NCI-H2081 treated with DMSO at 0.1 percent for 48 hours (cell line): ENCODE data around the gene FAM216A.
"Not testable (repeated sequence)": the region's sequence is repeated elsewhere in the genome, so short reads cannot be mapped to it uniquely, and the experiment has no call there.

ENCODE experiments used
- DNase-seq: peaks from one replicate; lab custom pipeline; 2025; lab: John Stamatoyannopoulos, UW

FAM216A gene

DNA sequence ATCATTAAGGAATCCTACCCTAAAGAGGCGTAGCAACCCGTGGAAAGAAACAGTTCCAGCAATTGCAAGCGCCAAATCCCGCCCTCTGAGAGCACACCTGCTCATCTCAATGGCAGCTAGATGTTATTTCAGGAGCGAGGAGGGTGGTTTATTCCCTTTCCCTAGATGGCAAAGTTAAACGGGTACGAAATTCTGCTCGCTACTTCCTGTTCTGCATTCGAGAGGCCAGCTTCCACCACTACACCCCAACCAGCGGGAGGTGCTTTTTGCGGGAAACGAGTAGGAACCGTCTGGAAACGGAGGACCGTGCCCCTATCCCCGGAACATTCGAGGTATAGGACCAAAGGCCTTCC is 32.7 kb downstream of the FAM216A start:
- no peak for DNase-seq

DNA sequence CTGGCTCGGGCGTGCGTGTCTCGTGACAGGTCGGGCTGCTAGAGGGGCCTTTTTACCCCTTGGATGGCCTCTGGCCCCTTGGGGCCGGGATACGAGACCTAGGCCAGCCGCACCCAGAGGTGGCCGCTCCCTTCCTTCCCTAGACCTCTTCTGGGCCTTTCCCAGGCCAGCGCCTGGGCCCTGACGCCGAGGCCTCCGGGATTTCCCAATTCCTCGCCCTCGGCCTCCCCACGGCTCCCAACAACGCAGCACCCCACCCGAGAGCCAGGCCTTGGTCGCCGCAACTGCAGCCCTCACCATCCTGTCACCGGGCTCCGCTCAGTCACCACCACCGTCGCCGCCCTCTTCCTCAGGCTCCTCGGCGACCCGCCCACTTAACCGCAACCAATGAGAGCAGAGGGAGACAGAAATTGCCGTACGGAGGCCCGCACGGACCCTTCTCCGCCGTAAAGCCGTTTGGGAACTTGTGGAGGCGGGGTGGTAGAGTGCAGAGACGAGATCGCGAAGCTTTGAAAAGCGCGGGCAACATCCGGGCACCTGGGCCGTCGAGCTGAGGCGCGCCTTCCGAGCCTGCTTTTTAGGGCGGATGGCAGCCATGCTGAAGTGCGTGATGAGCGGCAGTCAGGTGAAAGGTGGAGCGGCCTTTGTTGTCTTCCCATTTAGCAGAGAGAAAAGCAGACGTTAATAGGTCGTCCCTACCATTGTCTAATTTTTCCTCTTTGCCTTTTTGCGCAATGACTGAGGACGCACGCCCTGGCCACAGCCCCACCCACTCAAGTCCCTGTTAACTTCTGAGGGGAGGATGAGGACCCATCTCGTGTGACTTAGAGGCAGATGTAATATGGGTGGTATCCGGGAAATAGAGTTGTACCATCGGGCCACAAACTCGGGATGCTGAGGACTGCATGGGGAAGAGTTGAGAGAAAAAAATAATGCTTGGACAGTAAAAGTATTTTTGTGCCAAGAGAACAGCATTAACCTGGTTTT is 33.4 kb downstream of the FAM216A start, which contains the start of the genes RAD9B and VPS29:
TSS of gene RAD9B (plus strand) at position 580 of the 987 bp plus-strand sequence. CDS start at position 587, 7 bp downstream.
TSS of gene VPS29 (minus strand) at position 360 of the 987 bp plus-strand sequence. CDS start at position 300, 60 bp downstream.
- peak; percentile 94 for DNase-seq

DNA sequence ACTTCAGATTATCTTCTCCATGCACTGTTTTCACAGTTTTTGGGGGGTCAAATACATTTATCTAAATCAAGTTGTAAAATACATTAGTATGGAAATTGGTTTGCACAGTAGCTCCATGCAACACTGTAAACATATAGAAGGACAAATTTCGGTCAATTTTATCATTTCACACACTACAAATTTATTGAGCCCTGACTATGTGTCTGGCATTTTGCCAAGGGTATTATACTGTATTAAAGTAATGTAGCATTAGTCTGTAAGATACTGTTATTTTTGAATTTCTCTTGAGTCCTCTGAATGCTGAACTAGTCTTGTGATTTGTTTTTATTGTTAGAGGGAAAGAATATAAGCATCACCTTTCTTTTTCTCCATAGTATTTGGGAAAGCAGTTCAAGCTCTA is 34.8 kb downstream of the FAM216A start:
- no peak for DNase-seq

DNA sequence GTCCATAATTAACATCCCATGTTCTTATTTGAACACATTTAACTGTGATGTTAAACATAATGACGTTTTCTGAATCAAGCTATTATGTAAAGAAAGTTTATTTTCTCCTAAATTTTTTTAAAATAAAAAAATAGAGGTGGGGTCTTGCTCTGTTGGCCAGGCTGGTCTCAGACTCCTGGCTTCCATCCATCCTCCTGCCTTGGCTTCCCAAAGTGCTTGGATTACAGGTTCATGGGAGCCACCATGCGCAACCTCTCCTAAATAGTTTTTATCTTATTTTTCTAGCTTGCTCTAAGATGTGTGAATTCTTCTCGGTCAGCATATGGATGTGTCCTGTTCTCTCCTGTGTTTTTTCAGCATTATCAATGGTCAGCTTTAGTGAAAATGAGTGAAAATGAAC is 36.7 kb downstream of the FAM216A start:
- DNase-seq: no peak

DNA sequence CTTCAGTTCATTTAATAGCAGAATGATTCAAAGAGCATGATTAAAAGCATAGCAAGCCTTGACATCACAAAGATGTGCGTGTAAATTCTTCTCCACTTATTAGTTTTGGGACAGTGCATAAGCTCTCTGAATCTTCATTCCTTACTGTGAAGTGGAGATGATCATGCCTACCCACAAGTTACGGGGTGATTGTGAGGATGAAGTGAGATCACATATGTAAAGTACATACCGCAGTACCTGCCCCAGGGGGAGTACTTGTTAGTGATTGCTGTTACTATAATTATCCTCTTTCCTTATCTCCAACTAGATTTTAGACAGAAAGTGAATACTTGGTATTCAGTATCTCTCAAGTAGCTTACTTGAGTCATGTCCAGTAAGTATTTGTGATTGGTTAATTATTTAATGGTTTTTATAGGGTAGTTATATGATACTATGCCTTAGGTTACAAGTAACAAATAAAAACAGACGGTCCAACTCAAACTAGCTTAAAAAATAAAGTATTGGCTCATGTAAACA is 39.5 kb downstream of the FAM216A start:
- no peak for DNase-seq

DNA sequence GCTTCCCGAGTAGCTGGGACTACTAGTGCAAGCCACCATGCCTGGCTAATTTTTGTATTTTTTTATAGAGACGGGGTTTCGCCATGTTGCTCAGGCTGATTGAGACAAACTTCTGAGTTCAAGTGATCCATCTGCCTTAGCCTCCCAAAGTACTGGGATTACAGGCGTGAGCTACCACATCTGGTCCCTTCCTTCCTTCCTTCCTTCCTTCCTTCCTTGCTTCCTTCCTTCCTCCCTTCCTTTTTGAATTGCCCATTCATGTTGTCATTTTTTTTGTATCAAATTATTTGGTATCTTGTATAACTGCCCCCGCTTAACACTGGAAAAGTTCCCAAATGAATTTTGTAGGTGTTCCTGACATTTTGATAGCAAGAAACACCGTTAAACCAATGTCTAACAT is 45.2 kb downstream of the FAM216A start:
- DNase-seq: no peak

DNA sequence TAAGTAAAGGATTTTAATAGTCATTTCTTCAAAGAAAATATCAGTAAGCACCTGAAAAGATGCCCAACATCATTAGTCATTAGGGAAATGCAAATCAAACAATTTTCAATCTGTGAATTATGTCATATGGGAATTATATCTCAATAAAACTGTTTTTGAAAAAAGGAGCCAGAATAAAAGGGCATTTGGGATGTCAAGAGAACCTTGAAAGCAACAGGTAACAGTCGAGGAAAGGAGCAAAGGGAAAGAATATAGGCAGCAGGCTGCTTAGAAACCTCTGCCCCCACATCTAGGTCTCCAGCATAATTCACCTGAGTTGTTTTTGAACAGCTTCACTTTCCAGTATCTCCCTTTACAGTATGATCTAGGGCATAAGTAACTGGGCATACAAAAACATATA is 45.7 kb downstream of the FAM216A start:
- no peak for DNase-seq

DNA sequence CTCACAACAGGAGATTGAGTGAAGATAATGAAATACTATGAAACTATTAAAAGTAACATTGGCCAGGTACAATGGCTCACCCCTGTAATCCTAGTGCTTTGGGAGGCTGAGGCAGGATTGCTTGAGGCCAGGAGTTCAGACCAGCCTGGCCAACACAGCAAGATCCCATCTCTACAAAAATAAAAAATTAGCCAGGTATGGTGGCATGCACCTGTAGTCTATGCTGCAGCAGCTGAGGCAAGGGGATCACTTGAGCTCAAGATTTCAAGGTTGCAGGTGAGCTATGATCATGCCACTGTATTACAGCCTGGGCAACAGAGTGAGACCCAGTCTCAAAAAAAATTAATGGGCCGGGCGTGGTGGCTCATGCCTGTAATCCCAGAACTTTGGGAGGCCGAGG is 48.4 kb downstream of the FAM216A start:
- no peak for DNase-seq

DNA sequence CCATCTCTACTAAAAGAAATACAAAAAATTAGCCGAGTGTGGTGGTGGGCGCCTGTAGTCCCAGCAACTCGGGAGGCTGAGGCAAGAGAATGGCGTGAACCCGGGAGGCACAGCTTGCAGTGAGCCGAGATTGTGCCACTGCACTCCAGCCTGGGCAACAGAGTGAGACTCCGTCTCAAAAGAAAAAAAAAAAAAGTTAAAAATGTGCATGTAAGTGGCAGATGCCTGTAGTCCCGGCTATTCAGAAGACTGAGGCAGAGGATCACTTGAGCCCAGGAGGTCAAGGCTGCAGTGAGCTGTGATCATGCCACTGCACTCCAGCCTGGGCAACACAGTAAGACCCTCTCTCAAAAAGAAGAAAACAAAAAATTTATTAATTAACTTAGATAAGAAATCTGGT is 49.4 kb downstream of the FAM216A start:
- DNase-seq: not testable (repeated sequence)

DNA sequence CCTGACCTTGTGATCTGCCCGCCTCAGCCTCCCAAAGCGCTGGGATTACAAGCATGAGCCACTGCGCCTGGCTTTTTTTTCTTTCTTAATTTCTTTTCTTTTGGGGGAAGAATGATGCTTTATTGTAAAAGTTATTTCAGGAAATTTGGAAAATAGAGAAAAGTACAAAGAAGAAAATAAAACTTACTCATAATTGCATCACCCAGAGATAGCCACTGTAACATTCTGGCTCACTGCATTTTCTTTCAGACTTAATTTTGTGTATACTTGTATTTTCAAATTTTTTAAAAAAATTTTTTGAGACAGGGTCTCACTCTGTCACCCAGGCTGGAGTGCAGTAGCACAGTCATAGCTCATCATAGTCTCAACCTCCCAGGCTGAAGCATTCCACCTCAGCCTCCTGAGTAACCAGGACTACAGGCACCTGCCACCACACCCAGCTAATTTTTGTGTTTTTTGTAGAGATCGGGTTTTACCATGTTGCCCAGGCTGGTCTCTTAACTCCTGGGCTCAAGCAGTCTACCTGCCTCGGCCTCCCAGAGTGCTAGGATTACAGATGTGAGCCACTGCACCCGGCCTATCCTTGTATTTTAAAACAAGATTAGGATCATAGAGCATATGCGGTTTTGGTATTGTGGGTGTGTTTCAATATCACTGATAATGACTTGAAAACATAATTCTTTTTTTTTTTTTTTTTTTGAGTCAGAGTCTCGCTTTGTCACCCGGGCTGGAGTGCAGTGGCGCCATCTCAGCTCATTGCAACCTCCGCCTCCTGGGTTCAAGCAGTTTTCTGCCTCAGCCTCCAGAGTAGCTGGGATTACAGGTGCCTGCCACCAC is 52.4 kb downstream of the FAM216A start:
- not testable (repeated sequence) for DNase-seq

DNA sequence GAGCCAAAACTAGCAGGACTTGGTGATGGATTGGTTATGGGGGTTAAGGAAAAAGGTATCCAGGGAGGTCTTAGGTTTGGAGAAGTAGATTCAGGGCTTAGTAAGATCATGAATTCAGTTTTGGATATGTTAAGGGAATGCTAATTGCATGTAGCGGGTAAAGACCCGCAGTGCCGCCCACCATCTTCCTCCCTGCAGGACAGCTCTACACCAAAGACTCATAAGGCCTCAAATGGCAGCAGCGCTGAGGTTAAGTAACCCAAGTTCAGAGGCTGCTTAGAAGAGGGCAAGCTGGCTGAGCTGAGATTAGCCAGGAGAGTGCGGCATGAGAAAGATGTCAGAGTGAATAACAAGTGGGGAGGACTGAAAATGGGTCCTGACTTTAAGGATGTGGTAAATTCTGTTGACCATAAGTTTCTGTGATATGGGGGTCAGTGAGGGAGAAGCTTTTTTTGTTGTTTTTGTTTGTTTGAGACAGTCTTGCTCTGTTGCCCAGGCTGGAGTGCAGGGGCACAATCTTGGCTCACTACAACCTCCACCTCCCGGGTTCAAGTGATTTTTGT is 59.7 kb downstream of the FAM216A start:
- DNase-seq: no peak

DNA sequence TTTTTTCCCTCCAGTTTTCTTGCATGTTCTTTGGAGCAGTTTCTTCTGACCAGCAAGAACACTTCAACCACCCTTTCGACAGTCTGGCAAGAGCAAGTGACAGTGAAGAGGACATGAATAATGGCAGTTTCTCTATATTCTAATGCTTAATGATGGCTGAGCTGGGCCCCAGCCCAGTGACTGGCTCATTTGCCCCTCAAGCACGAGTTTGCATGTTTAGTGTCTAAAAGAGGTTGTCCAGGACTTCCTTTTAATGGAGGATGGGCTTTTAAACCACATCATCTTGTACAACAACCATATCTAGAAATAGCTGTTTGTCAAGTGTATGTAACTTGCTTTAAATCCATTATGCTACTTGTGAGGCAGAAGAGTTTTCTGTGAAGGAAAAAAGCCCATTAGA is 61.9 kb downstream of the FAM216A start:
- DNase-seq: no peak

DNA sequence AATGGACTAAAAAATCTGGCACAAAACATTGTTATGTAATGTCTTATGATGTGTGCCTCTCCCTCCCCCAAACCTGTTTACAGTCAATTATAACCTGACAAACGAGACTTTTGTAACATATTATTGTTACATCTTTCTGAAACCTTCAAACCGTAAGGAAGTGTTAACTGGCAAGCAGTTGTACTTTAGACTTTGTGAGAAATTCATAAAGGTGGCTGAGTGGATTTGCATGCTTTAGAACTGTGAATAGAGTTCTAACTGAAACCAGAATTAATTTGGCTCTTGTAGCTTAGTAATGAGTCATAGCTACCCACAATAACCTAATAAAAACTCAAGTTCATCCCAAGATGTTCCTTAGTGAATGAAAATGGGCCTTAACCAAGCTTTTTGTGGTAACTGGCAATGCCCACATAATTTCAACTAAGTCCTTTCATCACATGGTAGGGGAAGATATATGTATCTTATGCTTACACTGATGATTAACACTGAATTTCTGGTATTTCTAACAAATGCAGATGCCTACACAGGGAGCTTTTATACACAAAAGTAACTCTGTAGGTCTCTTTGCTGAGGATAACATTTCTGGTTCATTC is 63.2 kb downstream of the FAM216A start:
- no peak for DNase-seq

DNA sequence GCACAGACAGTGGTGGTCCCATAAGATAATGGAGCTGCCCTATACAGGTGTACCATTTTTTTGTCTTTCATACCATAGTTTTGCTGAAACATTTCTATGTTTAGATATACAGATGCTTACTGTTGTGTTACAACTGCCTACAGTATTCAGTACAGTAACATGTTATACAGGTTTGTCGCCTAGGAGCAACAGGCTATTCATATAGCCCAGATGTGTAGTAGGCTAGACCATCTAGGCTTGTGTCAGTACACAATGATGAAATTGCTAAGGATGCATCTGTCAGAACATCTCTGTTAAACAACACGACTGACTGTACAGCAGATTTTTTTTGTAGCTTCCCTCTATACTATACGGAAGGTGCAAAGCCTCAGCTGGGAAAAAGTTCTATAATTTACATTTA is 64.0 kb downstream of the FAM216A start:
- DNase-seq: no peak

DNA sequence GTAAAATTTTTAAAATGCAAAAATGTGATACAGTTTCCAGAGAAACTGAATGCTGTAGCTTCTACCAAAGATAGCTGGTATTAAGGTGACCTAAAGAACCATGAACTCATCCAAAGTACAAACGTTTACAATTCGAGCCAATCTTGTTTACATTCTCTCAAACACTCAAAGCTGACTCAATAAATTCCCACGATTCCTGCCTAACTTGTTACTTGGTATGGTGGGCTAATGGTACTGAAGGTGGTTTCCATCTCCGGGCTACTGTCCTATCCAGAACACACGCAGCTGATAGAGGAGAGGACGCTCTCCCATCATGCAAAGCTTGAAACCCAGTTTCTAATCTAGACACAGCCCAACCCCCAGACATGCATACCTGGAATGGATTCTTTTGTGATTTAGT is 65.0 kb downstream of the FAM216A start:
- no peak for DNase-seq

DNA sequence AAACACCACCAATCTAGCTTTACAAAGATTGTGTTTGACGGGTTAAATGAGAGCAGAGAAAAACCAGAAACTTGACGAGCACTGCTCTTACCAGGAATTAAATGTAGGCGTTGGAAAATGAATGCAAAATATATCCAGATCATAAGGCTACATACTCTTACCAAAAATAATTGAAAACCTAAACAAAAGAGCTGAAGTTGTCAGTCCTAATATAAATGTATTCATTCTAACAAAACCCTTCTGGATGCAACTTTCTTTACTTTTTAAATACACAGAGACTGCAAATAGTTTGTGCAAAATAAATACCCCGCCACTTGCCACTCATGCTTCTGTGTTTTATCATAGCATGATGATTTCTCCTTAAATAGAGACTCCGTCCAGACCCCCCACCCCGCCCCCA is 66.2 kb downstream of the FAM216A start:
- no peak for DNase-seq

DNA sequence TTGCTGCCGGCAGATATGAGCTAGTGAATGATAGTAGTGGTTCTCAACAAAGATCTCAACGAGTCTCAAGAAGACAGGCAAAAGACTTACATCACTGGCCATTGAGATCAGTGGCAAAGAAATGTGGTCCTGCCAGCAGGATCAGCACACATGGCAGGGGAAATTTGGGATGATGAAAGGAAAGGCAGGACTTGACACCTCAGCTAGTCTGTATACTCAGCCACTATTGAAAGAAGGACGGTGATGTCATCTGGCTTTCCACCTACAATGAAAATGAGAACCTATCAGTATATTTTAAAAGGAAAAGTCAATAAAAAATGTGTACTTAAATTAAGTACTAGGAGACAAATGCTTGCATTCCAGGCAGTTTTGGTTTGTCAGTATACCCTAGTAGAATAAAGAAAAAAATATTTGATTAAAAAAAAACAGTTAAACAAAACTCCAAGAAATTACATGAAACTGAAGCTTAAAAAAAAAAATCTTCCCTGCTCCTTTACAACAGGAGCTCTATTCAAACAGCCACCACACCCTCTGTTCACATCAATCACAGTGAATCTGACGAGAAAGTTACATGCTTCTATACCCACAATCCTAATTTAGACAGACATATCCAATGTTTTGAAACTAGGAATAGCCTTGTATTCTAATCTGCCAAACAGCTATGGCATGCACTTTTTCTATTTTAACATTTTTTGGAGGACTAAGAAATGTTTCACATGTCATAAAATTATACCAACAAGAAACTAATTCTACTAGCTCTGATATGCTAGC is 68.4 kb downstream of the FAM216A start:
- no peak for DNase-seq

DNA sequence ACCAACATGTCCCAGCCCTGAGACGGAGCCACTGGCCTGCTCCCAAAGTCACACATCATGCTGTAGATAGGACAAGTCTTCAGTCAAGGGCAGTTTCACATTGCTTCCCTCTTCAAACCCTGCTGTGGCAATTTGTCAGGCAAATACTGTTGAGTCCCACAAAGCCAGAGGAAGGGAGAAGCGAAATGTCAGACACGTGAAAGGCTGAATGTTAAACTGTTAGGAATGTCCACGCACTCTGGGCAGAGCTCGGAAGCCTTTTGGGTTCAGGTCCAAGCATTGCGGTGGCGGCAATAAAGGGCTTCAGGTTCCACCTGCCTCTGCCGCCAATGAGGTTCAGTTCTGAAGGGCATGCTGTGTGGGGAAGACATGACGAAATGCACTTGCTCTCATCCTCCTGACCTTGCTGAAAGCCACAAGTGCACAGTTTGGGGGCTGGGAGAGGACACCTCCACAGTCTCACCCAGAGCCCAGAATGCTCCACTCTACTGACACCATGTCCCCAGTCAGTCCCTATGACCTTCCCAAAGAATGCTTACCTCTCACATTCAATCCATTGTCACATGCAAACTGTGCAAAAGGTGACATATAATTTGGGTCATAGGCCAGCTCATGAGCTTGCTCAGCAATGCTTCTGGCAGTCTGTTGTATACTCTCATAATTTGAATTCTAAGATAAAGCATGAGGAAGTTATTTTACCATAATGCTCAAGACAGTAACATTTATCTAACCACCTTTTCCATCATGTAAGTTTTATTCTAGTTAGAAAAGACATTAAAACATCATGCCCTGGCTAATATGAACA is 69.2 kb downstream of the FAM216A start:
- no peak for DNase-seq

DNA sequence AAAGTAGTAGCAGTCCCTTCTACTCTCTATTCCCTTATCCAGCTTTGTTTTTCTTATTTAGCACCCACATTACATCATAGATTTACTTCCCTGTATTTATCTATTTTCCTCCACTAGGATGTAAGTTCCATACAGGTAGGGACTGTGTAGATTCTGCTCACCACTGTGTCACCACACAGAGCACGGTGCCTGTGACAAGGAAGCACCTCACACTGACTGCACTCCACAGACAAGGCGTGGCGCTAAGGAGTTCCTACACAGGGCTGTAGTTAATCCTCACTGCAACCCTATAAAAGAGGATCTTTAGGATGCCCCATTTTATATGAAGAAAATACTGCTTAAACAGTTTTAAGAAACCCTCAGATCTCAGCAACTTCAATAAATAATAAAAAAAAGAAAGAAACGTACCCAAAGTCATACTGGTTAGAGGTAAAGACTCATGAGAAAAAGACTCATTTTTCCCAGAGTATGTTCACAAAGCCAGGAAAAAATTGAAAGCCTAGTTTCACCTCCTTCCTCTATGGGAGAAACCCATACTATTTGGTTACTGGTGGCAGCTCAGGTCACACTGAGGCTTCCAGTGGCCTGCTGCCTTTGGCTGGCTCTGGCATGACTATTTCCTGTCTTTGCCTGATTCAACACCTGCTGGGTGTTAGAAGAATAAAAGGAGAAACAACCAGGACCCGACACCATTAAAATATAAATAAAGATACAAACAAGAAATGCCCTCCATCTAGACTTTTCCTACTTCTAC is 70.4 kb downstream of the FAM216A start:
- no peak for DNase-seq
